Measurements from ENCODE around the gene HSPA2. TPM values are rescaled to one million over a fixed set of nuclear protein-coding genes. Genes with fewer than 3 reads are reported as not detected.
"Not testable (repeated sequence)": the region's sequence is repeated elsewhere in the genome, so short reads cannot be mapped to it uniquely, and the experiment has no call there.

The HSPA2 gene
- total and polyA plus RNA-seq, 9 donors: 5.1 to 49.7 (median 8.9) TPM

- TF ChIP-seq EP300 (IDR thresholded peaks at IDR 0.05) (no peak), CTCF (IDR thresholded peaks at IDR 0.05) (peak; percentile 65 to 82 (median 66)), POLR2A (IDR thresholded peaks at IDR 0.05) (no peak)
- peaks cover 5% of the 10 kb centered on the region for H3K4me1 ChIP-seq (ENCODE audit: insufficient read depth)
- H3K9me3 ChIP-seq: no peaks in the 10 kb centered on the region
- no peak overlapping the region for H3K27ac ChIP-seq
- H3K27me3 ChIP-seq: no peaks in the 10 kb centered on the region
- DNase-seq: peak in 4 of 5 donors; percentile 45 to 76 (median 55)
- H3K4me3 ChIP-seq: no peak overlapping the region
- WGBS, 3 donors: 21 to 28% (median 23%) methylated on average over 4 of the region's 4 CpGs
- intact Hi-C loops (cut with DNase I): loop anchor here in 1 of 4 donors (10.0 kb wide), 1 partner anchor 124 kb away; no protein-coding TSS in a partner anchor
- no peaks in the 10 kb centered on the region for H3K36me3 ChIP-seq
These were observed 29.5 kb upstream of the HSPA2 start for GRCh38 chr14:64510825-64511671.

GRCh38 chr14:64513271-64513670, 27.3 kb upstream of the HSPA2 start:
- DNase-seq: no peak
- H3K9me3 ChIP-seq: no peaks in the 10 kb centered on the region
- no peaks in the 10 kb centered on the region for H3K4me1 ChIP-seq (ENCODE audit: insufficient read depth)
- WGBS, 3 donors: 90 to 96% (median 92%) methylated on average over 2 of the region's 2 CpGs
- TF ChIP-seq EP300 (IDR thresholded peaks at IDR 0.05) (no peak), POLR2A (IDR thresholded peaks at IDR 0.05) (no peak), CTCF (IDR thresholded peaks at IDR 0.05) (no peak)
- intact Hi-C loops (cut with DNase I): loop anchor here in 1 of 4 donors (10.0 kb wide), 1 partner anchor 122 kb away; no protein-coding TSS in a partner anchor
- no peaks in the 10 kb centered on the region for H3K27me3 ChIP-seq
- no peaks in the 10 kb centered on the region for H3K36me3 ChIP-seq
- H3K4me3 ChIP-seq: no peak overlapping the region
- no peak overlapping the region for H3K27ac ChIP-seq

- no peak for DNase-seq
- 9 to 16% (median 15%) methylated on average over 1 of the region's 1 CpG for WGBS, 3 donors
- no peaks in the 10 kb centered on the region for H3K36me3 ChIP-seq
- no peaks in the 10 kb centered on the region for H3K27me3 ChIP-seq
- no peak overlapping the region for H3K4me3 ChIP-seq
- no peak overlapping the region for H3K27ac ChIP-seq
- no peaks in the 10 kb centered on the region for H3K4me1 ChIP-seq (ENCODE audit: insufficient read depth)
- intact Hi-C loops (cut with DNase I): loop anchor here in 1 of 4 donors (10.0 kb wide), 1 partner anchor 120 kb away; no protein-coding TSS in a partner anchor
- TF ChIP-seq POLR2A (IDR thresholded peaks at IDR 0.05): no peak
- TF ChIP-seq EP300 (IDR thresholded peaks at IDR 0.05): no peak
- no peak for TF ChIP-seq CTCF (IDR thresholded peaks at IDR 0.05)
- H3K9me3 ChIP-seq: no peaks in the 10 kb centered on the region
These were observed 25.5 kb upstream of the HSPA2 start for GRCh38 chr14:64515053-64515452.

GRCh38 chr14:64516969-64517368, 23.6 kb upstream of the HSPA2 start:
- DNase-seq: no peak
- WGBS, 3 donors: 82 to 88% (median 82%) methylated on average over 1 of the region's 1 CpG
- H3K4me3 ChIP-seq: no peak overlapping the region
- TF ChIP-seq CTCF (IDR thresholded peaks at IDR 0.05): no peak
- TF ChIP-seq POLR2A (IDR thresholded peaks at IDR 0.05): no peak
- no peak for TF ChIP-seq EP300 (IDR thresholded peaks at IDR 0.05)
- no peak overlapping the region for H3K27ac ChIP-seq
- H3K36me3 ChIP-seq: no peaks in the 10 kb centered on the region
- intact Hi-C loops (cut with DNase I): loop anchor here in 1 of 4 donors (10.0 kb wide), 1 partner anchor 118 kb away; no protein-coding TSS in a partner anchor
- no peaks in the 10 kb centered on the region for H3K9me3 ChIP-seq
- no peaks in the 10 kb centered on the region for H3K4me1 ChIP-seq (ENCODE audit: insufficient read depth)
- H3K27me3 ChIP-seq: no peaks in the 10 kb centered on the region

GRCh38 chr14:64517667-64518066, 22.9 kb upstream of the HSPA2 start:
- H3K4me1 ChIP-seq (ENCODE audit: insufficient read depth); H3K36me3 ChIP-seq; H3K27me3 ChIP-seq; H3K4me3 ChIP-seq; H3K27ac ChIP-seq; H3K9me3 ChIP-seq; DNase-seq: not testable (repeated sequence)
- WGBS, 3 donors: 73 to 97% (median 94%) methylated on average over 6 of the region's 6 CpGs
- intact Hi-C loops (cut with DNase I): loop anchor here in 1 of 4 donors (10.0 kb wide), 1 partner anchor 117 kb away; no protein-coding TSS in a partner anchor
